HG03558 (cell line): Measurements from ENCODE around the gene NSMCE1.
"Not testable (repeated sequence)": the region's sequence is repeated elsewhere in the genome, so short reads cannot be mapped to it uniquely, and the experiment has no call there.

Experiments
- ATAC-seq: cut with Tn5 transposase; IDR thresholded peaks from one replicate; pipeline ENCODE4 v1.9.1; 2021; ENCODE audit warnings: moderate number of reproducible peaks; ENCODE audit not compliant: unreplicated experiment; ENCODE audit errors: extremely low read depth

Gene NSMCE1

GRCh38 chr16:27273330-27273669, 4.7 kb upstream of the NSMCE1 start:
- no peak for ATAC-seq

GRCh38 chr16:27272697-27273096, 4.1 kb upstream of the NSMCE1 start:
- not testable (repeated sequence) for ATAC-seq

- no peak for ATAC-seq
These were observed 3.5 kb upstream of the NSMCE1 start for GRCh38 chr16:27272076-27272475.

GRCh38 chr16:27270349-27270748, 1.8 kb upstream of the NSMCE1 start:
- ATAC-seq, result no peak

- no peak for ATAC-seq
These were observed 953 bp upstream of the NSMCE1 start for GRCh38 chr16:27269300-27270150.

- ATAC-seq, result no peak
These were observed 1.4 kb downstream of the NSMCE1 start for GRCh38 chr16:27267037-27267677.

- ATAC-seq, result no peak
These were observed 2.6 kb downstream of the NSMCE1 start for GRCh38 chr16:27265982-27266381.

- no peak for ATAC-seq
These were observed 4.4 kb downstream of the NSMCE1 start for GRCh38 chr16:27264151-27264550.

- not testable (repeated sequence) for ATAC-seq
These were observed 5.6 kb downstream of the NSMCE1 start for GRCh38 chr16:27262904-27263423.

GRCh38 chr16:27259710-27260109, 8.9 kb downstream of the NSMCE1 start:
- no peak for ATAC-seq

GRCh38 chr16:27258241-27258734, 10.3 kb downstream of the NSMCE1 start:
- no peak for ATAC-seq

- ATAC-seq, result no peak
These were observed 11.3 kb downstream of the NSMCE1 start for GRCh38 chr16:27257271-27257670.

GRCh38 chr16:27256861-27257260, 11.7 kb downstream of the NSMCE1 start:
- no peak for ATAC-seq

- ATAC-seq, result peak; percentile 63
These were observed 14.2 kb downstream of the NSMCE1 start for GRCh38 chr16:27254262-27254811.

- ATAC-seq, result no peak
These were observed 15.0 kb downstream of the NSMCE1 start for GRCh38 chr16:27253526-27253930.

GRCh38 chr16:27252206-27252585, 16.4 kb downstream of the NSMCE1 start:
- ATAC-seq, result no peak

GRCh38 chr16:27251541-27252205, 16.9 kb downstream of the NSMCE1 start:
- no peak for ATAC-seq

GRCh38 chr16:27248886-27249285, 19.7 kb downstream of the NSMCE1 start:
- not testable (repeated sequence) for ATAC-seq

GRCh38 chr16:27248036-27248435, 20.5 kb downstream of the NSMCE1 start:
- ATAC-seq, result no peak

GRCh38 chr16:27247076-27247475, 21.5 kb downstream of the NSMCE1 start:
- not testable (repeated sequence) for ATAC-seq

- no peak for ATAC-seq
These were observed 22.1 kb downstream of the NSMCE1 start for GRCh38 chr16:27246439-27246838.
